ENCODE measurements around the gene FAM9A. TPM values are rescaled to one million over a fixed set of nuclear protein-coding genes. Genes with fewer than 3 reads are reported as not detected.

FAM9A gene
- total RNA-seq, 1 experiment from 2014 or later: not detected

GRCh38 chrX:8815460-8816065, 14.4 kb upstream of the FAM9A start:
- Mint-ChIP-seq H3K4me1 (no peaks in the 10 kb centered on the region), H3K27ac (no peak overlapping the region), H3K36me3 (ENCODE audit: insufficient read depth in 1 of 3, low read depth in 3 of 3) (no peaks in the 10 kb centered on the region), H3K9me3 (0 out of 5 replicates have a peak, but pooled peaks cover 0 to 8% of the 10 kb centered on the region in 2 experiments), H3K27me3 (ENCODE audit: low read depth) (no peaks in the 10 kb centered on the region), H3K4me3 (no peak overlapping the region)
- Histone ChIP-seq H3K18ac (ENCODE audit: insufficient read length, low read depth, low read length) (no peak overlapping the region), H2BK5ac (ENCODE audit: insufficient read length, low read length) (no peak overlapping the region), H3K4me2 (ENCODE audit: insufficient read depth, insufficient read length, low read length) (no peak overlapping the region), H4K8ac (replicated peaks; ENCODE audit: insufficient read length, low read depth, low read length) (no peak overlapping the region), H2AFZ (ENCODE audit: low read length) (no peak overlapping the region), H3K4me1 (ENCODE audit: insufficient read depth, low read length) (no peaks in the 10 kb centered on the region), H3K79me2 (ENCODE audit: insufficient read depth, low read length) (no peaks in the 10 kb centered on the region), H3K23ac (ENCODE audit: insufficient read length, low read depth, low read length) (no peak overlapping the region), H2BK120ac (ENCODE audit: low read depth, low read length, poor library complexity, severe bottlenecking) (no peak overlapping the region), H3T11ph (ENCODE audit: low read length) (no peak overlapping the region), H3K14ac (ENCODE audit: insufficient read depth, low read length) (no peak overlapping the region), H3K4ac (ENCODE audit: low read depth, low read length) (no peak overlapping the region), H3K9me3 (ENCODE audit: control insufficient read depth, low read depth, low read length) (no peaks in the 10 kb centered on the region), H4K91ac (ENCODE audit: insufficient read length, low read depth, low read length) (no peak overlapping the region), H3K79me1 (ENCODE audit: insufficient read depth, low read depth, low read length, poor library complexity, severe bottlenecking) (no peaks in the 10 kb centered on the region), H3K23me2 (ENCODE audit: insufficient read length, low read depth, low read length, poor library complexity, severe bottlenecking) (no peaks in the 10 kb centered on the region), H2BK12ac (ENCODE audit: insufficient read length, low read depth, low read length) (no peak overlapping the region), H3K27me3 (ENCODE audit: insufficient read depth, low read length) (no peaks in the 10 kb centered on the region), H3K56ac (ENCODE audit: insufficient read length, low read depth, low read length) (no peak overlapping the region), H2BK20ac (ENCODE audit: low read depth, low read length, poor library complexity, severe bottlenecking) (no peak overlapping the region), H3K9ac (ENCODE audit: extremely low read depth, insufficient read length, low read length) (no peak overlapping the region), H2BK15ac (ENCODE audit: low read depth, low read length) (no peak overlapping the region), H4K20me1 (ENCODE audit: control insufficient read depth, insufficient read depth, insufficient read length) (no peaks in the 10 kb centered on the region), H3K27ac (ENCODE audit: insufficient read length, low read depth, low read length) (no peak overlapping the region), H2AK5ac (ENCODE audit: insufficient read length, low read length) (no peak overlapping the region), H4K5ac (ENCODE audit: insufficient read length, low read depth, low read length) (no peak overlapping the region)
- no peak for DNase-seq
- TF ChIP-seq CTCF (conservative IDR thresholded peaks at IDR 0.05): peak; percentile 84
